Aorta (tissue), 5 donors: ENCODE data around the gene CABP4. TPM values are rescaled to one million over a fixed set of nuclear protein-coding genes. Genes with fewer than 3 reads are reported as not detected.

Experiments
- ATAC-seq: fragments of 200-7000 bp; cut with Tn5 transposase; one replicate; pipeline ENCODE4 v1.9.1; 2022; ENCODE audit warnings: moderate library complexity; ENCODE audit not compliant: low FRiP score
- DNase-seq, 2 donors: peaks; one replicate each; pipeline ENCODE4 v3.0.0-alpha.2; 2020
- H3K27ac ChIP-seq, 2 donors: one replicate each; pipeline ENCODE4 v1.5.1; 2013; ENCODE audit warnings: low read length in 2 of 2, mild to moderate bottlenecking in 2 of 2, moderate library complexity in 2 of 2, control low read depth in 1 of 2, inconsistent platforms in 1 of 2, low read depth in 1 of 2
- H3K27me3 ChIP-seq, 2 donors: one replicate each; pipeline ENCODE4 v1.6.1; 2013; ENCODE audit warnings: control low read depth in 1 of 2, low read length in 1 of 2, mild to moderate bottlenecking in 1 of 2, moderate library complexity in 1 of 2; ENCODE audit not compliant: insufficient read depth in 2 of 2, control insufficient read depth in 1 of 2
- H3K36me3 ChIP-seq, 2 donors: one replicate each; pipeline ENCODE4 v1.6.1; 2013; ENCODE audit warnings: control low read depth in 1 of 2, low read length in 1 of 2, mild to moderate bottlenecking in 1 of 2; ENCODE audit not compliant: insufficient read depth in 2 of 2, control insufficient read depth in 1 of 2
- H3K4me1 ChIP-seq, 2 donors: one replicate each; pipeline ENCODE4 v1.6.1; 2013; ENCODE audit warnings: low read length in 2 of 2, control low read depth in 1 of 2, mild to moderate bottlenecking in 1 of 2, moderate library complexity in 1 of 2; ENCODE audit not compliant: insufficient read depth in 2 of 2, control insufficient read depth in 1 of 2
- H3K4me3 ChIP-seq, 2 donors: one replicate each; pipeline ENCODE4 v1.5.1; 2013; ENCODE audit warnings: low read length in 2 of 2, control low read depth in 1 of 2, mild to moderate bottlenecking in 1 of 2
- H3K9me3 ChIP-seq: one replicate; pipeline ENCODE4 v1.6.1; 2013; ENCODE audit warnings: mild to moderate bottlenecking, low read length; ENCODE audit not compliant: control insufficient read depth
- WGBS, 2 donors: extraction: QIAGEN DNeasy Blood & Tissue Kit; methylation state at CpG; one replicate each; pipeline ENCODE4 v1.1.7; 2013; 5-methylcytosine and 5-hydroxymethylcytosine counted together
- intact Hi-C, 2 donors: fragments of 100-400 bp; cut with DNase I; formaldehyde crosslinking; loops; one replicate each; pipeline versions ENCODE4 v1.14.2 to v1.15.0; 2022
- polyA plus RNA-seq, 2 donors: library from polyadenylated mRNA; stranded (reverse); fragments of 200-250 nt; gene quantifications; one replicate each; pipeline ENCODE4 v1.2.3, GENCODE V29; 2013
- total RNA-seq, 2 donors: library from RNA; stranded (reverse); fragmentation: NEBNext Ultra II Directional; extraction: Animal tissue kit (Norgen Biotek cat#: 25700); gene quantifications; one replicate each; pipeline ENCODE4 v1.2.1, GENCODE V29; 2021
- donor health status: healthy with polysubstance abuse.
- donor health status: Bipolar disorder and iron deficiency.
- donor health status: DM: no; HTN: no; CAD: no.
- donor health status: DM: no; HTN: no; CAD: no.
- donor health status: DM: yes; HTN: yes; CAD: no.

CABP4 gene
- total and polyA plus RNA-seq, 4 donors, result 0.33 to 3.9 (median 2.4) TPM

GRCh38 chr11:67417425-67417824 lies 37.7 kb upstream of the CABP4 start:
- no peaks in the 10 kb centered on the region for H3K36me3 ChIP-seq
- H3K27ac ChIP-seq, result peak overlapping the region in 1 of 2 donors; percentile 54
- DNase-seq, result no peak
- no peaks in the 10 kb centered on the region for H3K4me1 ChIP-seq
- H3K4me3 ChIP-seq, result no peak overlapping the region
- H3K27me3 ChIP-seq, result no peaks in the 10 kb centered on the region
- no peaks in the 10 kb centered on the region for H3K9me3 ChIP-seq
- ATAC-seq, result no peak
- 84 to 85% methylated on average over 12 of the region's 12 CpGs for WGBS, 2 donors
- intact Hi-C loops, result no loop called here

DNA sequence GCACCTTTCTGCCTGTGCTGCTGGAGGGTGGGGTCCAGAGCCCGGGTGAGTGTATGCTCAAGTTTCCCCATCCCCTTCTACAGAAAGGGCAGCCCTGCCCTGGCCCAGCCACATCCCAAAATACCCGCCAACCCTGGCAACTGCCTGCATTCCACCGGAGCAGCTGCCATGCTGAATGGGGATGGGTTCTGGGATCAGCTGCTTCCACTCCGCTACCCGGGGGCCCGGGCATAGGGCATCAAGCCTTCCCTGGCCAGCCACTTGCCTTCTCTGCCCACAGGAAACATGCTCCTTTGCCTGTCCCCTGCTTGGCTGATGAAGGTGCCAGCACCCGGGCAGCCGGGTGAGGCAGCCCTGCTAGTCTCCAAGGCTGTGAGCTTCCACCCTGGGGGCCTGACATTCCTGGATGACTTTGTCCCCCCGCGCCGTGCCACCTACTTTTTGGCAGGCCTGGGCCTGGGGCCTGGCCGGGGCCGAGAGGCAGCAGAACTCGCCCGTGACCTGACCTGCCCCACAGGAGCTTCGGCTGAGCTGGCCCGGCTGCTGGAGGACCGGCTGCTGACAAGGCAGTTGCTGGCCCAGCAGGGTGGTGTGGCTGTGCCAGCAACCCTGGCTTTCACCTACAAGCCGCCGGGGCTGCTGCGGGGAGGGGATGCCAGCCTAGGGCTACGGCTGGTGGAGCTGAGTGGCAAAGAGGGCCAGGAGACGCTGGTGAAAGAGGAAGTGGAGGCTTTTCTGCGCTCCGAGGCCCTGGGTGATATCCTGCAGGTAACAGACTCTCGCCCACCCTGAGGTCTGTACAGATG lies 36.5 kb upstream of the CABP4 start:
- H3K4me1 ChIP-seq, result no peaks in the 10 kb centered on the region
- no peaks in the 10 kb centered on the region for H3K9me3 ChIP-seq
- H3K4me3 ChIP-seq, result no peak overlapping the region
- WGBS, 2 donors, result 8 to 18% methylated on average over 26 of the region's 26 CpGs
- peak overlapping the region in 1 of 2 donors; percentile 54 for H3K27ac ChIP-seq
- H3K36me3 ChIP-seq, result no peaks in the 10 kb centered on the region
- H3K27me3 ChIP-seq, result no peaks in the 10 kb centered on the region
- intact Hi-C loops, result no loop called here
- ATAC-seq (no peak), DNase-seq (no peak)

DNA sequence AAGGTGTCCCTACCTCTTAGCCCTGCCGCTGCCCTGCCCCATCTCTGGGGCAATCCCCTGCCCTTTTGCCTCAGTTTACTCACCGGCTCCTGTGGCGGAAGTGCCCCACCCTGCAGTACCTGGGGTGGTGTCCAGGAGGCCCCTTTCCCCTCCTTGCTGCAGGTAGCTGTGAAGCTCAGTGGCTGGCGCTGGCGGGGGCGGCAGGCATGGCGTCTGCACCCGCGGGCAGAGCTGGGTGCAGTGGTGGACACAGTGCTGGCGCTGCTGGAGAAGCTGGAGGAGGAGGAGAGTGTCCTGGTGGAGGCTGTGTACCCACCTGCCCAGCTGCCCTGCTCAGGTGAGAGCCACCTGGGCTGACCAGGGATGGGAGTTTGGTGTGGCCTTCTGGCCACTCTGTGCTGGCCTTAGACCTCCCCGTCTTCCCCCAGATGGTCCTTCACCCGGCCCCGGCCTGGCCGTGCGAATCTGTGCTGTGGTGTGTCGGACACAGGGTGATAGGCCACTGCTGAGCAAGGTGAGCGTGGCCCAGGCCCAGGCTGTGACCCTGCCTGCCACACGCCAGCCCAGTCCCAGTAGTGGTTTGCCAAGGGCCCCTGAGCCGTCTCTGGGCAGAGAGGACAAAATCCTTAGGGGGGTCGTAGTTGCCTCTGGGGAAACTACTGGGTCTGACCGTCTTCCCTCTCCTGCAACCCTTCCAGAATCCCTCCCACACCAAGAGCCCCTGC lies 35.7 kb upstream of the CABP4 start:
- ATAC-seq, result no peak
- peak overlapping the region in 1 of 2 donors; percentile 86 for H3K27ac ChIP-seq

DNA sequence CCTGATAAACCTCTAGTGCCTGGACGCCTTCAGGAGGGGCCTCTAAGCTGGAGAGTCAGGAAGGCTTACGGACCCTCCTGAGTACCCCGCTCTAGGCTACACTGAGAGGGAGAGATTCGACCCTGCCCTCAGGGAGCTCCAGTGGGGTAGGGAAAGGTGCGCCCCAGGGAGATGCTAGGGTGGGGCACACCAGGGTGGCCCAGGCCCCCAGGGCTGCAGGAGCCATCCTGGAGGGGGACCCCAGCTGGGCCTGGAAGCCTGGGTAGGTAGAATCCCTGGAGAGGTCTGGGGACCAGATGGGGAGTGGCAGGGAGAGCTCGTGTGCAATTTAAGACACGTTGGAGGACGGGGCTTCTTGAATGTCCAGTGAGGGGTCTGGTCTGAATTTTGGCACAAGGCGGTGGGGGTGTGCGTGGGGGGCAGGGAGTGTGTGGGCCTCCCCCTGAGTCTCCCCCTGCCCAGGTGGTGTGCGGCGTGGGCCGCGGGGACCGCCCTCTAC lies 35.0 kb upstream of the CABP4 start:
- 34 to 40% methylated on average over 15 of the region's 15 CpGs for WGBS, 2 donors
- no peak for ATAC-seq
- DNase-seq, result no peak
- H3K36me3 ChIP-seq, result no peaks in the 10 kb centered on the region
- intact Hi-C loops, result no loop called here
- H3K27me3 ChIP-seq, result no peaks in the 10 kb centered on the region
- no peaks in the 10 kb centered on the region for H3K9me3 ChIP-seq
- H3K4me3 ChIP-seq, result peak overlapping the region; percentile 30 to 63
- H3K27ac ChIP-seq, result peak overlapping the region; percentile 19 to 86
- no peaks in the 10 kb centered on the region for H3K4me1 ChIP-seq

More for the DNA sequence above, 35.7 kb upstream of the CABP4 start:
- H3K4me3 ChIP-seq, result no peak overlapping the region
- no peak for DNase-seq
- H3K27me3 ChIP-seq, result no peaks in the 10 kb centered on the region
- no peaks in the 10 kb centered on the region for H3K4me1 ChIP-seq
- H3K9me3 ChIP-seq, result no peaks in the 10 kb centered on the region
- no peaks in the 10 kb centered on the region for H3K36me3 ChIP-seq
- 93 to 95% methylated on average over 20 to 21 of the region's 21 CpGs for WGBS, 2 donors
- intact Hi-C loops, result no loop called here

DNA sequence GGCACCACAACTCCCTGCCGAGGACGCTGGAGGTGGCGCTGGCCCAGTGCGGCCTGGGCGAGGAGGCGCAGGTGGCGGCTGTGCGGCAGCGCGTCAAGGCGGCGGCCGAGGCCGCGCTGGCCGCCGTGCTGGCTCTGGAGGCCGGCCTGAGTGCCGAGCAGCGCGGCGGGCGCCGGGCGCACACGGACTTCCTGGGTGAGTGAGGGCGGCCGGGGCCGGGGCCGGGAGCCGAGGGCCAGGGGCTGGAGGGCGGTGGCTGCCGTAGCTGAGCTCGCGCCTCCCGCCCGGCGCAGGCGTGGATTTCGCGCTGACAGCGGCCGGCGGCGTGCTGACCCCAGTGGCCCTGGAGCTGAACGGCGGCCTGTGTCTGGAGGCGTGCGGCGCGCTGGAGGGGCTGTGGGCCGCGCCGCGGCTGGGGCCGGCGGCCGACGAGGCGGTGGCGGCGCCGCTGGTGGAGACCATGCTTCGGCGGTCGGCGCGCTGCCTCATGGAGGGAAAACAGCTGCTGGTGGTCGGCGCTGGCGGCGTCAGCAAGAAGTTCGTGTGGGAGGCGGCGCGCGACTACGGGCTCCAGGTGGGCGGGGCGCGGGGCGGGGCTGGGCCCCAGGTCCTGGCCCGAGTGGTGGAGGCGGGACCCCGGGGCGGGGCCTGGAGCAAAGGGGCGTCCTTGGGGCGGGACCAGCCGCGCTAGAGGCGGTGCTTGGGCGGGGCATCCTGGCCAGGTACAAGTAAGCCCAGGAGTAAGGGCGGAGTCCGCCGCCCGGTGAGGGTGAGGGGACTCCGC lies 34.3 kb upstream of the CABP4 start:
- Histone ChIP-seq H3K4me3 (peak overlapping the region; percentile 30 to 63), H3K36me3 (no peaks in the 10 kb centered on the region), H3K27me3 (no peaks in the 10 kb centered on the region), H3K9me3 (no peaks in the 10 kb centered on the region), H3K27ac (peak overlapping the region; percentile 19 to 86), H3K4me1 (no peaks in the 10 kb centered on the region)
- intact Hi-C loops, result no loop called here
- DNase-seq, result peak; percentile 97 to 99
- WGBS, 2 donors, result 0 to 1% methylated on average over 77 to 97 of the region's 97 CpGs
- ATAC-seq, result peak; percentile 95

GRCh38 chr11:67421430-67422031 lies 33.6 kb upstream of the CABP4 start:
- 81% methylated on average over 22 of the region's 22 CpGs for WGBS, 2 donors

DNA sequence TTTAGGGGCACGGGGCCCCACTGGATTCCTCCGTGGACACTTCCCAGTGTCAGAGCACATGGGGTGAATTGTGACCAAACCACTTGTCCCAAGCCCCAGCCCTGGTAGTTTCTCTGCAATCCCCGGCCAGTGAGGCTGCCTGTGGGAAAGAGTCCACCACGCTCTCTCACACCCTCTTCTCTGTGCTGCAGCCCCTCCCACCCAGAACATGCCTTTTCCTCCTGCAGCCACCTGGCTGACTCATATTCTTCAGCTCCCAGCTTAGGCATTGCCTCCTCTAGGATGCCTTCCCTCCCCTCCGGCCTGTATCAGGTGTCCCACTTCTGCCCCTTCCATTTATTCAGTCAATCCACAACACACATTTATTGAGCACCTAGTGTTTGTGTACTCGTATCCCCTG lies 32.3 kb upstream of the CABP4 start:
- Histone ChIP-seq H3K4me3 (no peak overlapping the region), H3K27me3 (no peaks in the 10 kb centered on the region), H3K4me1 (no peaks in the 10 kb centered on the region), H3K27ac (no peak overlapping the region), H3K9me3 (no peaks in the 10 kb centered on the region), H3K36me3 (no peaks in the 10 kb centered on the region)
- DNase-seq (no peak), ATAC-seq (no peak)
- WGBS, 2 donors, result 75 to 78% methylated on average over 6 of the region's 6 CpGs
- intact Hi-C loops, result no loop called here

More at GRCh38 chr11:67421430-67422031, 33.6 kb upstream of the CABP4 start:
- no peaks in the 10 kb centered on the region for H3K9me3 ChIP-seq
- H3K36me3 ChIP-seq, result no peaks in the 10 kb centered on the region
- intact Hi-C loops, result no loop called here
- DNase-seq, result no peak
- H3K4me1 ChIP-seq, result no peaks in the 10 kb centered on the region
- no peaks in the 10 kb centered on the region for H3K27me3 ChIP-seq
- H3K4me3 ChIP-seq, result no peak overlapping the region
- peak overlapping the region in 1 of 2 donors; percentile 28 for H3K27ac ChIP-seq
- no peak for ATAC-seq

DNA sequence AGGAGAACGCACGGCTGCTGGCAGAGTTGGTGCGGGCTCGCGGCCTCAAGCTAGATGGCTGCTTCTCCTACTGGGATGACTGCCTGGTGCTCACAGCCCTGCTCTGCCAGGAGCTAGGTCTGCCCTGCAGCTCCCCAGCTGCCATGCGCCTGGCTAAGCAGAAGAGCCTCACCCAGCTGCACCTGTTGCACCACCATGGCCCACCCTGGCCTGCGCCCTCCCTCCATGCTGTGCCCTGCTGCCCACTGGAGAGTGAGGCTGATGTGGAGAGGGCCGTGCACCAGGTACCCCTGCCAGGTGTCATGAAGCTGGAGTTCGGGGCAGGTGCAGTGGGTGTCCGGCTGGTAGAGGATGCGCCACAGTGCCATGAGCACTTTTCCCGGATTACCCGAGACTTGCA lies 31.7 kb upstream of the CABP4 start:
- Histone ChIP-seq H3K9me3 (no peaks in the 10 kb centered on the region), H3K36me3 (no peaks in the 10 kb centered on the region), H3K27me3 (no peaks in the 10 kb centered on the region), H3K4me1 (no peaks in the 10 kb centered on the region), H3K4me3 (no peak overlapping the region), H3K27ac (no peak overlapping the region)
- DNase-seq (no peak), ATAC-seq (no peak)
- 92 to 95% methylated on average over 13 of the region's 13 CpGs for WGBS, 2 donors
- intact Hi-C loops, result no loop called here
